BJ (cell line): ENCODE data around the gene NEFH. TPM values are rescaled to one million over a fixed set of nuclear protein-coding genes. Genes with fewer than 3 reads are reported as not detected.

ENCODE experiments used
- CTCF ChIA-PET: fragments of 350-600 bp; formaldehyde crosslinking; extraction: SDS; loops from one replicate; lab custom pipeline; 2021; ENCODE audit warnings: antibody characterized with exemption, inconsistent platforms; lab: Yijun Ruan, JAX
- POLR2A ChIA-PET: fragments of 300-600 bp; sonication (Branson Sonifier 250); formaldehyde crosslinking; extraction: SDS; loops from one replicate; lab custom pipeline; 2021; ENCODE audit warnings: antibody characterized with exemption; lab: Charles Lee
- DNase-seq: peaks from one replicate; pipeline ENCODE4 v3.0.0-alpha.2; 2011; ENCODE audit warnings: low read depth
- H3K27me3 ChIP-seq: 2 replicates; pipeline ENCODE4 v1.6.0; 2011; ENCODE audit warnings: low read length; ENCODE audit not compliant: control insufficient read depth, insufficient read depth
- H3K36me3 ChIP-seq: 2 replicates; pipeline ENCODE4 v1.5.1; 2011; ENCODE audit warnings: low read length; ENCODE audit not compliant: control insufficient read depth, insufficient read depth
- H3K4me3 ChIP-seq: 2 replicates; pipeline ENCODE4 v1.5.1; 2011; ENCODE audit warnings: low read depth, mild to moderate bottlenecking, control low read depth, low read length
- CTCF ChIP-seq: IDR thresholded peaks from 2 replicates; pipeline ENCODE4 v1.5.1; 2011; ENCODE audit warnings: low read depth, mild to moderate bottlenecking, control low read depth, inconsistent platforms, low read length, moderate library complexity; ENCODE audit not compliant: insufficient read depth
- polyA minus RNA-seq: library from RNA; depleted of rRNA, polyadenylated mRNA; stranded (reverse); fragments of >200 nt; gene quantifications from 2 replicates; pipeline ENCODE4 v1.2.3, GENCODE V29; 2011; rRNA and poly(A)+ RNA removed
- polyA plus RNA-seq: library from polyadenylated mRNA; depleted of rRNA; stranded (reverse); fragments of >200 nt; gene quantifications from 2 replicates; pipeline ENCODE4 v1.2.3, GENCODE V29; 2011; rRNA removed

NEFH gene
- polyA plus RNA-seq (0.94 and 1.2 TPM in 2 replicates), polyA minus RNA-seq (0.31 and 0.52 TPM in 2 replicates)

GRCh38 chr22:29479417-29480261 lies at the start of gene NEFH:
Gene NEFH, plus strand, starts transcription at chr22:29480218. Its CDS starts 45 bp downstream, at chr22:29480263.
- no peak for TF ChIP-seq CTCF
- Histone ChIP-seq H3K27me3 (peaks cover 42% of the 10 kb centered on the region), H3K36me3 (no peaks in the 10 kb centered on the region), H3K4me3 (peak within 1 kb of the TSS; percentile 18)
- ChIA-PET POLR2A (no interaction called here), CTCF (interaction anchor here (0.9 kb wide), 1 partner anchor 9 kb away, joined by 4 read pairs; no protein-coding TSS in a partner anchor)
- DNase-seq, result no peak

- no peak for DNase-seq
- peaks cover 18% of the 10 kb centered on the region for H3K27me3 ChIP-seq
- no peak for TF ChIP-seq CTCF
- no peak overlapping the region for H3K4me3 ChIP-seq
- no peaks in the 10 kb centered on the region for H3K36me3 ChIP-seq
- ChIA-PET POLR2A (no interaction called here), CTCF (no interaction called here)
Observed at GRCh38 chr22:29431986-29432385, 48.0 kb upstream of the NEFH start.

- no peak for DNase-seq
- CTCF ChIA-PET, result no interaction called here
- POLR2A ChIA-PET, result no interaction called here
Observed at GRCh38 chr22:29433856-29434255, 46.2 kb upstream of the NEFH start.

GRCh38 chr22:29434288-29434687 lies 45.7 kb upstream of the NEFH start:
- DNase-seq, result no peak
- CTCF ChIA-PET, result no interaction called here
- H3K27me3 ChIP-seq, result peaks cover 9% of the 10 kb centered on the region; the same call in 1 of the 2 replicates
- POLR2A ChIA-PET, result no interaction called here
- H3K36me3 ChIP-seq, result no peaks in the 10 kb centered on the region
- no peak for TF ChIP-seq CTCF
- no peak overlapping the region for H3K4me3 ChIP-seq

More at GRCh38 chr22:29433856-29434255, 46.2 kb upstream of the NEFH start:
- no peak overlapping the region for H3K4me3 ChIP-seq
- no peaks in the 10 kb centered on the region for H3K36me3 ChIP-seq
- no peak for TF ChIP-seq CTCF
- H3K27me3 ChIP-seq, result peaks cover 11% of the 10 kb centered on the region
